ENCODE results near the gene EMCN.

DNA sequence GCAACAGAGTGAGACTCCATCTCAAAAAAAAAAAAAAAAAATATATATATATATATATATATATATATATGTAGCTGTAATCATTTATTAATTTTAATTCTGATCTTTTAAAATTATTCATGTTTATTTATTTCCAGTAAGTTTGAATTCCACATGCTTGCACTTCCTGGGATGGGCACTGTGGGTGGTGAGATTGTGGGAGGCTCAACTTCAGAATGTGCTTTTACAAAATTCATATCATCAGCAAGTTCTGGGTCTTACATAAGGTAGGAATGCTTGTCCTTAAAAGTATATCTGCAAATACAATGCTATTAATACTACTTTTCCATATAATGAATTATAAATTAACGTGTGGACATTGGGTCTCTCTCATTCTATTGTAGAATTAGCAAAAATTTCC, 156.5 kb downstream of the EMCN start:
- TF ChIP-seq, protein P1, sequence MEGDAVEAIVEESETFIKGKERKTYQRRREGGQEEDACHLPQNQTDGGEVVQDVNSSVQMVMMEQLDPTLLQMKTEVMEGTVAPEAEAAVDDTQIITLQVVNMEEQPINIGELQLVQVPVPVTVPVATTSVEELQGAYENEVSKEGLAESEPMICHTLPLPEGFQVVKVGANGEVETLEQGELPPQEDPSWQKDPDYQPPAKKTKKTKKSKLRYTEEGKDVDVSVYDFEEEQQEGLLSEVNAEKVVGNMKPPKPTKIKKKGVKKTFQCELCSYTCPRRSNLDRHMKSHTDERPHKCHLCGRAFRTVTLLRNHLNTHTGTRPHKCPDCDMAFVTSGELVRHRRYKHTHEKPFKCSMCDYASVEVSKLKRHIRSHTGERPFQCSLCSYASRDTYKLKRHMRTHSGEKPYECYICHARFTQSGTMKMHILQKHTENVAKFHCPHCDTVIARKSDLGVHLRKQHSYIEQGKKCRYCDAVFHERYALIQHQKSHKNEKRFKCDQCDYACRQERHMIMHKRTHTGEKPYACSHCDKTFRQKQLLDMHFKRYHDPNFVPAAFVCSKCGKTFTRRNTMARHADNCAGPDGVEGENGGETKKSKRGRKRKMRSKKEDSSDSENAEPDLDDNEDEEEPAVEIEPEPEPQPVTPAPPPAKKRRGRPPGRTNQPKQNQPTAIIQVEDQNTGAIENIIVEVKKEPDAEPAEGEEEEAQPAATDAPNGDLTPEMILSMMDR (IDR thresholded peaks at IDR 0.05 in 8 of 11, conservative IDR thresholded peaks at IDR 0.05 in 3 of 11): no peak
- no peak for TF ChIP-seq POLR2A (IDR thresholded peaks at IDR 0.05)
- no peak for TF ChIP-seq POLR2AphosphoS5 (IDR thresholded peaks at IDR 0.05)

All from spleen (tissue), 7 donors.